Upper lobe of right lung (tissue), 1 donor: Measurements from ENCODE around the gene XKR7. TPM values are rescaled to one million over a fixed set of nuclear protein-coding genes. Genes with fewer than 3 reads are reported as not detected.

Experiments
- ATAC-seq: fragments of 200-7000 bp; cut with Tn5 transposase; one replicate; pipeline ENCODE4 v1.9.1; 2020; ENCODE audit warnings: mild to moderate bottlenecking, moderate library complexity
- DNase-seq: peaks from one replicate; pipeline ENCODE4 v3.0.0-alpha.2; 2020
- H3K27ac ChIP-seq: fragments of 200-600 bp; one replicate; pipeline ENCODE4 v1.8.0; 2022
- H3K27me3 ChIP-seq: fragments of 200-600 bp; one replicate; pipeline ENCODE4 v1.8.0; 2022; ENCODE audit warnings: mild to moderate bottlenecking
- H3K36me3 ChIP-seq: fragments of 200-600 bp; one replicate; pipeline ENCODE4 v1.8.0; 2022
- H3K4me1 ChIP-seq: fragments of 200-600 bp; one replicate; pipeline ENCODE4 v1.8.0; 2022
- H3K4me3 ChIP-seq: fragments of 200-600 bp; one replicate; pipeline ENCODE4 v1.8.0; 2022; ENCODE audit warnings: mild to moderate bottlenecking
- H3K9me3 ChIP-seq: fragments of 200-600 bp; one replicate; pipeline ENCODE4 v1.8.0; 2022
- CTCF ChIP-seq: fragments of 200-600 bp; IDR thresholded peaks from one replicate; pipeline ENCODE4 v1.8.0; 2022; ENCODE audit warnings: antibody characterized with exemption
- intact Hi-C: fragments of 100-400 bp; cut with DNase I; formaldehyde crosslinking; loops from one replicate; pipeline ENCODE4 v1.11.0; 2022
- total RNA-seq: library from RNA; stranded (reverse); fragmentation: NEBNext Ultra II Directional; extraction: Animal tissue kit (Norgen Biotek cat#: 25700); gene quantifications from one replicate; pipeline ENCODE4 v1.2.1, GENCODE V29; 2021
- donor health status: DM: no; HTN: yes; CAD: no; lungs with severe emphysema.

Gene XKR7
- total RNA-seq, 1 donor from 2014 or later = 0.09 TPM

- intact Hi-C loops = loop anchor here (10.0 kb wide), 1 partner anchor 173 kb away; no protein-coding TSS in a partner anchor
- H3K4me1 ChIP-seq = peaks cover 8% of the 10 kb centered on the region
- ATAC-seq = no peak
Measured at GRCh38 chr20:32027643-32028042, 59.7 kb downstream of the XKR7 start.

GRCh38 chr20:32028647-32029372, 60.9 kb downstream of the XKR7 start:
- ATAC-seq = no peak
- no peaks in the 10 kb centered on the region for H3K9me3 ChIP-seq
- H3K27ac ChIP-seq = no peak overlapping the region
- H3K27me3 ChIP-seq = no peaks in the 10 kb centered on the region
- intact Hi-C loops = loop anchor here (10.0 kb wide), 1 partner anchor 174 kb away; no protein-coding TSS in a partner anchor
- TF ChIP-seq CTCF = no peak
- no peaks in the 10 kb centered on the region for H3K36me3 ChIP-seq
- DNase-seq = no peak
- no peak overlapping the region for H3K4me3 ChIP-seq
- peaks cover 13% of the 10 kb centered on the region for H3K4me1 ChIP-seq

More at GRCh38 chr20:32027643-32028042, 59.7 kb downstream of the XKR7 start:
- H3K9me3 ChIP-seq = no peaks in the 10 kb centered on the region
- H3K4me3 ChIP-seq = no peak overlapping the region
- no peak for TF ChIP-seq CTCF
- no peak overlapping the region for H3K27ac ChIP-seq
- no peak for DNase-seq
- H3K36me3 ChIP-seq = no peaks in the 10 kb centered on the region
- H3K27me3 ChIP-seq = no peaks in the 10 kb centered on the region

- Histone ChIP-seq H3K4me1 (peaks cover 15% of the 10 kb centered on the region), H3K27me3 (no peaks in the 10 kb centered on the region), H3K36me3 (no peaks in the 10 kb centered on the region), H3K4me3 (no peak overlapping the region), H3K27ac (no peak overlapping the region), H3K9me3 (no peaks in the 10 kb centered on the region)
- intact Hi-C loops = loop anchor here (10.0 kb wide), 1 partner anchor 175 kb away; no protein-coding TSS in a partner anchor
- TF ChIP-seq CTCF = no peak
- DNase-seq (no peak), ATAC-seq (no peak)
Measured at GRCh38 chr20:32029561-32029960, 61.6 kb downstream of the XKR7 start.

- peak; percentile 87 for DNase-seq
Measured at GRCh38 chr20:32031007-32031958, 63.3 kb downstream of the XKR7 start.

More at GRCh38 chr20:32031007-32031958, 63.3 kb downstream of the XKR7 start:
- peak; percentile 93 for TF ChIP-seq CTCF
- intact Hi-C loops = no loop called here
- Histone ChIP-seq H3K4me1 (peaks cover 15% of the 10 kb centered on the region), H3K4me3 (peak overlapping the region; percentile 25), H3K36me3 (no peaks in the 10 kb centered on the region), H3K27ac (no peak overlapping the region), H3K9me3 (no peaks in the 10 kb centered on the region), H3K27me3 (peaks cover 2% of the 10 kb centered on the region)
- peak; percentile 89 for ATAC-seq
